ENCODE results near the gene HBB.
"Not testable (repeated sequence)": the region's sequence is repeated elsewhere in the genome, so short reads cannot be mapped to it uniquely, and the experiment has no call there.

The HBB gene

GRCh38 chr11:5226732-5227310 is at the start of gene HBB:
HBB (minus strand) TSS chr11:5227071; CDS start chr11:5227021, 50 bp downstream.
- no peak for DNase-seq

- no peak for DNase-seq
These were observed 48.7 kb upstream of the HBB start for GRCh38 chr11:5275369-5276110.

GRCh38 chr11:5274395-5274794 is 47.5 kb upstream of the HBB start:
- DNase-seq: no peak

- DNase-seq: no peak
These were observed 45.6 kb upstream of the HBB start for GRCh38 chr11:5272395-5273017.

- DNase-seq: no peak
These were observed 42.9 kb upstream of the HBB start, which contains the start of gene HBE1 for GRCh38 chr11:5269715-5270147. HBE1 (minus strand) TSS chr11:5269945; CDS start chr11:5269890, 55 bp downstream.

GRCh38 chr11:5267033-5267563 is 40.2 kb upstream of the HBB start:
- DNase-seq: no peak

GRCh38 chr11:5266609-5267008 is 39.7 kb upstream of the HBB start:
- DNase-seq: no peak

GRCh38 chr11:5265832-5266231 is 39.0 kb upstream of the HBB start:
- no peak for DNase-seq

GRCh38 chr11:5258543-5259262 is 31.8 kb upstream of the HBB start:
- DNase-seq: no peak

GRCh38 chr11:5257296-5257695 is 30.4 kb upstream of the HBB start:
- DNase-seq: no peak

- DNase-seq: not testable (repeated sequence)
These were observed 28.0 kb upstream of the HBB start, which contains the start of gene HBG2 for GRCh38 chr11:5254646-5255413. HBG2 (minus strand) TSS chr11:5254781; CDS start chr11:5254728, 53 bp downstream.

- not testable (repeated sequence) for DNase-seq
These were observed 27.2 kb upstream of the HBB start for GRCh38 chr11:5254023-5254422.

- not testable (repeated sequence) for DNase-seq
These were observed 26.6 kb upstream of the HBB start for GRCh38 chr11:5253440-5253839.

- no peak for DNase-seq
These were observed 26.0 kb upstream of the HBB start for GRCh38 chr11:5252919-5253265.

GRCh38 chr11:5252192-5252918 is 25.5 kb upstream of the HBB start:
- DNase-seq: no peak

GRCh38 chr11:5251746-5252145 is 24.9 kb upstream of the HBB start:
- DNase-seq: no peak

- no peak for DNase-seq
These were observed 23.8 kb upstream of the HBB start for GRCh38 chr11:5250543-5251204.

- not testable (repeated sequence) for DNase-seq
These were observed 23.0 kb upstream of the HBB start, which contains the start of gene HBG1 for GRCh38 chr11:5249807-5250396. HBG1 (minus strand) TSS chr11:5249857; CDS start chr11:5249804, 53 bp downstream.

GRCh38 chr11:5248498-5248897 is 21.6 kb upstream of the HBB start:
- DNase-seq: not testable (repeated sequence)

- no peak for DNase-seq
These were observed 20.8 kb upstream of the HBB start for GRCh38 chr11:5247472-5248192.
